Subcutaneous abdominal adipose tissue (tissue), 5 donors: ENCODE results near the gene E2F1.
"Not testable (repeated sequence)": the region's sequence is repeated elsewhere in the genome, so short reads cannot be mapped to it uniquely, and the experiment has no call there.

Source experiments
- H3K27ac ChIP-seq: one replicate; pipeline ENCODE4 v1.7.0; 2013; ENCODE audit warnings: low read depth, mild to moderate bottlenecking, inconsistent platforms, low read length, moderate library complexity
- H3K27me3 ChIP-seq, 5 donors: one replicate each; pipeline ENCODE4 v1.7.0; 2013; ENCODE audit warnings: low read length in 5 of 5, inconsistent platforms in 1 of 5; ENCODE audit not compliant: control insufficient read depth in 5 of 5, insufficient read depth in 4 of 5
- H3K36me3 ChIP-seq, 5 donors: one replicate each; pipeline ENCODE4 v1.7.0; 2013; ENCODE audit warnings: low read length in 5 of 5; ENCODE audit not compliant: control insufficient read depth in 5 of 5, insufficient read depth in 5 of 5
- H3K4me1 ChIP-seq, 5 donors: one replicate each; pipeline ENCODE4 v1.7.0; 2013; ENCODE audit warnings: low read length in 5 of 5, mild to moderate bottlenecking in 3 of 5, moderate library complexity in 1 of 5; ENCODE audit not compliant: control insufficient read depth in 5 of 5, insufficient read depth in 5 of 5
- H3K4me3 ChIP-seq, 5 donors: one replicate each; pipeline ENCODE4 v1.7.0; 2013; ENCODE audit warnings: low read length in 5 of 5, low read depth in 1 of 5
- H3K9ac ChIP-seq, 5 donors: one replicate each; pipeline ENCODE4 v1.7.0; 2013; ENCODE audit warnings: low read length in 5 of 5, mild to moderate bottlenecking in 4 of 5, moderate library complexity in 3 of 5
- H3K9me3 ChIP-seq, 5 donors: one replicate each; pipeline ENCODE4 v1.7.0; 2013; ENCODE audit warnings: low read length in 5 of 5; ENCODE audit not compliant: control insufficient read depth in 5 of 5
- donor health status: healthy.
- donor health status: healthy.
- donor health status: healthy.
- donor health status: healthy.
- donor health status: healthy.

E2F1 gene

GRCh38 chr20:33698966-33699365 lies 12.8 kb upstream of the E2F1 start:
- H3K9ac ChIP-seq: not testable (repeated sequence)

GRCh38 chr20:33697129-33697528 lies 10.9 kb upstream of the E2F1 start:
- H3K9ac ChIP-seq: peak overlapping the region in 1 of 5 donors; percentile 10
- no peaks in the 10 kb centered on the region for H3K36me3 ChIP-seq
- no peaks in the 10 kb centered on the region for H3K9me3 ChIP-seq
- H3K27me3 ChIP-seq: no peaks in the 10 kb centered on the region
- no peak overlapping the region for H3K4me3 ChIP-seq
- no peak overlapping the region for H3K27ac ChIP-seq
- peaks cover 0 to 20% (median 7%) of the 10 kb centered on the region in 5 donors for H3K4me1 ChIP-seq

More at GRCh38 chr20:33698966-33699365, 12.8 kb upstream of the E2F1 start:
- H3K36me3 ChIP-seq, H3K27me3 ChIP-seq, H3K4me3 ChIP-seq, H3K9me3 ChIP-seq, H3K27ac ChIP-seq: not testable (repeated sequence)
- H3K4me1 ChIP-seq: peaks cover 0 to 16% (median 5%) of the 10 kb centered on the region in 5 donors

GRCh38 chr20:33696448-33696847 lies 10.3 kb upstream of the E2F1 start:
- H3K4me1 ChIP-seq: peaks cover 0 to 20% (median 7%) of the 10 kb centered on the region in 5 donors
- no peak overlapping the region for H3K27ac ChIP-seq
- no peaks in the 10 kb centered on the region for H3K27me3 ChIP-seq

GRCh38 chr20:33694639-33695012 lies 8.4 kb upstream of the E2F1 start:
- Histone ChIP-seq H3K4me3 (no peak overlapping the region), H3K27me3 (no peaks in the 10 kb centered on the region), H3K9me3 (no peaks in the 10 kb centered on the region), H3K4me1 (peaks cover 0 to 20% (median 7%) of the 10 kb centered on the region in 5 donors), H3K36me3 (no peaks in the 10 kb centered on the region), H3K9ac (no peak overlapping the region), H3K27ac (no peak overlapping the region)

More at GRCh38 chr20:33696448-33696847, 10.3 kb upstream of the E2F1 start:
- Histone ChIP-seq H3K36me3 (no peaks in the 10 kb centered on the region), H3K9ac (no peak overlapping the region), H3K9me3 (no peaks in the 10 kb centered on the region), H3K4me3 (no peak overlapping the region)

- Histone ChIP-seq H3K4me1 (peaks cover 0 to 20% (median 7%) of the 10 kb centered on the region in 5 donors), H3K27ac (no peak overlapping the region), H3K9ac (peak overlapping the region in 1 of 5 donors; percentile 32)
These were observed 7.8 kb upstream of the E2F1 start for GRCh38 chr20:33693741-33694638.

GRCh38 chr20:33693289-33693688 lies 7.1 kb upstream of the E2F1 start:
- Histone ChIP-seq H3K4me1 (peaks cover 0 to 20% (median 7%) of the 10 kb centered on the region in 5 donors), H3K27me3 (no peaks in the 10 kb centered on the region), H3K4me3 (no peak overlapping the region), H3K27ac (no peak overlapping the region), H3K9ac (no peak overlapping the region), H3K9me3 (no peaks in the 10 kb centered on the region), H3K36me3 (no peaks in the 10 kb centered on the region)

More at GRCh38 chr20:33693741-33694638, 7.8 kb upstream of the E2F1 start:
- Histone ChIP-seq H3K36me3 (no peaks in the 10 kb centered on the region), H3K9me3 (no peaks in the 10 kb centered on the region), H3K4me3 (no peak overlapping the region), H3K27me3 (no peaks in the 10 kb centered on the region)

GRCh38 chr20:33689973-33690372 lies 3.8 kb upstream of the E2F1 start:
- Histone ChIP-seq H3K36me3 (no peaks in the 10 kb centered on the region), H3K9ac (no peak overlapping the region), H3K27me3 (no peaks in the 10 kb centered on the region), H3K27ac (no peak overlapping the region), H3K9me3 (no peaks in the 10 kb centered on the region), H3K4me3 (no peak overlapping the region), H3K4me1 (peaks cover 4 to 27% (median 20%) of the 10 kb centered on the region in 5 donors)

GRCh38 chr20:33689493-33689892 lies 3.3 kb upstream of the E2F1 start:
- Histone ChIP-seq H3K36me3 (no peaks in the 10 kb centered on the region), H3K4me3 (no peak overlapping the region), H3K27me3 (no peaks in the 10 kb centered on the region), H3K9ac (no peak overlapping the region), H3K9me3 (no peaks in the 10 kb centered on the region), H3K27ac (no peak overlapping the region), H3K4me1 (peaks cover 4 to 30% (median 23%) of the 10 kb centered on the region in 5 donors)

GRCh38 chr20:33688938-33689424 lies 2.8 kb upstream of the E2F1 start:
- H3K36me3 ChIP-seq: no peaks in the 10 kb centered on the region
- no peak overlapping the region for H3K27ac ChIP-seq
- no peak overlapping the region for H3K4me3 ChIP-seq
- no peaks in the 10 kb centered on the region for H3K9me3 ChIP-seq
- H3K4me1 ChIP-seq: peaks cover 4 to 31% (median 19%) of the 10 kb centered on the region in 5 donors
- no peak overlapping the region for H3K9ac ChIP-seq
- H3K27me3 ChIP-seq: no peaks in the 10 kb centered on the region
